DMS79 (cell line): Measurements from ENCODE around the gene CNNM2.
"Not testable (repeated sequence)": the region's sequence is repeated elsewhere in the genome, so short reads cannot be mapped to it uniquely, and the experiment has no call there.

ENCODE experiments used
- DNase-seq: peaks from one replicate; lab custom pipeline; 2025; lab: John Stamatoyannopoulos, UW

The CNNM2 gene

GRCh38 chr10:102967123-102967522, 49.0 kb downstream of the CNNM2 start:
- DNase-seq, result no peak

GRCh38 chr10:102970562-102971340, 52.7 kb downstream of the CNNM2 start:
- no peak for DNase-seq

DNA sequence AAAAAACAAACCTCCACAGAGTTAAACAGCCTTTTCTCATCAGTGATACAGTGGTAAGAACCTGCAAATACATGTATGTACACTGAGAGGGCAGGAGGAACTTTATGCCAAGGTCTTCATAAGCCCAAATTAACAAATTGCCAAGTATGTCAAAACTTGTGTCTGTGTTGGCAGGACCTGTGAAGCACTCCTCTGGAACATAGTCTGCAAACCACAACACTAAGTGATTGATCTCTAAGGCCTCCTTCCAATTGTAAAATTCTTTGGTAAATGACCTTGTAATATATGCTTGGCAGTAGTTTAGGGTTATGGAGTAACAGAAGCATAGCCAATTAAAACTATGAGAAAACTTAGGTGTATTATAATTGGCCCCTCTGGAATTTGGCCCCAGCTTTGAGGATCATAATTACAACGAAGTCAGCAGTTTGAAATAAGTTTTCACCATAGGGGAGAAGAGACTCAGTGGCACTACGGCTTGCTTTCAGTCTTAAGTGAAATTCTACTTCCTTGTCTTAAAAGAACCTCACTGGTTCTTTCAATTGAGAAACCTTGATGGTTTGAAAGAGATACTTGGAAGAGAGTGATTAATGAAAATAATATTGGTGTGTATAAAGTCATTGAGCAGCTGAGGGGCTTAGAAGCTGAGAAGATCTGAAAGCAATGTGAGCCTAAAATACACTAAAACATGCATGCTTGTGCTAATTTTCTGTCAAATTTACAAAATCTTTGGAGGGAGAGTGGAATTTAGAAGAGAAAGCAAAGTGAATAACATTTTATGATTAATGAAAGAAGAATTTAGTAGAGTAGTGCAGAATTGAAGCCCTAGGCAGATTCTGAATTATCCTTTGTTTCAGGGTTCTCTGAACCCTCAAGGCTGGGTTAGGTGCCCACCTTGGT, 57.6 kb downstream of the CNNM2 start:
- no peak for DNase-seq

- not testable (repeated sequence) for DNase-seq
Observed at GRCh38 chr10:102976380-102976726, 58.3 kb downstream of the CNNM2 start.

- DNase-seq, result no peak
Observed at GRCh38 chr10:102982296-102982695, 64.2 kb downstream of the CNNM2 start.

GRCh38 chr10:102984086-102984485, 66.0 kb downstream of the CNNM2 start:
- DNase-seq, result no peak

DNA sequence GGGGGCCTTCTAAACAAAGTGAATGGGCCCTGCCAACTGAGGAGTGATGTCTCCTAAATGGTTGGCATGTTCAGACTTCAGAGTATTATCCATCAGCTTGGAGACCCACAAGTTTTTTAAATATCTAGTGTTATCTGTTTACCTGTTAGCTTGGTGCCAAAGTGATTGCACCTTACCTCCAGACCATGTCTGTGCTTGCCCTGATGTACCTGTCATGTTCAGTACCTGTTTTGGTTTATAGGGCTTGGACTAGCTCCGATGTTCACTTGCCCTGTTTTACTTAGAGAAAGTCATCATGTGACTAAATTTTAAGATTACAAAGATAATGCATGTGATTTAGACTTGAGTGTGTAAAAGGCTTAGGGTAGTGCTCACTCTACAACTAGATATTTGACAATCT, 67.7 kb downstream of the CNNM2 start:
- DNase-seq, result no peak

DNA sequence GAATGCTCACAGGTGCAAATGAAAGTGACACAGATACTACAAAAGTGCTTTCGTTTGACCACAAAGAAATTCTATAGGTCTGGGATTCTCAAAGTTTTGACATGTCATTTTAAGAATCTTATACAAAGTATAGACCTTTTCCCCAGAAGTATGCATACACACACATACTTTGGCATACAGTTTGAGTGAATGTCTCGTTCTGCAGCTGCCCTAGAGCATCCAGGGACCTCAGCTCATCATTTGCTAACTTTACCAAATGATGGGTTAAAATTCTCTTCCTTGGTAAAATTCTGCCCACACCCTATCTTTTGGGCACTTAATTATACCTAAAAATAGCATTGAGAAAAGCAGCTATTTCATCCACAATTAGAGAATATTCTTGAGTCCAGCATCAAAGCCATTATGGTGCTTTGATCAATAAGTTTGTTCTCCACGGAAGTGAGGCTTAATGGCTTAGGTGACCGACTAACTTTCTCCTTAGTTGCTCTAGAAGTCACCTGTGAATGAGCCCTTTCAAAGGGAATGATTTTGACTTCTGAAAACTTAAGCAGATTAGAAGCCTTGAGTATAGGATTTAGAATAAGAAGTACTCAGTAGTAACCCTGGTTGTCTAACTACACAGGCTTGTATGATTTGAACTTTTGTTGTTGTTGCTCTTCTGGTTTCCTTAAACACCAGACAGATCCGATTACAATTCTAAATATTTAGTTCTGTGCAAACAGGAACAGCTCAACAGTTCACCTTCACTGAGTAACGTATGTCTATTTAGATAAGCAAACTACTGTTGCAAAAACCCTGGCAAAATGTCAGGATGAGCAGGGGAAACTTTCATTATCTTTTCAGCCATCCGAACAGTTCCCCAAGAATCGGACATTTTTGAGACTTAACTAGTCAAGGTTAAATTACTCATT, 70.6 kb downstream of the CNNM2 start:
- no peak for DNase-seq

DNA sequence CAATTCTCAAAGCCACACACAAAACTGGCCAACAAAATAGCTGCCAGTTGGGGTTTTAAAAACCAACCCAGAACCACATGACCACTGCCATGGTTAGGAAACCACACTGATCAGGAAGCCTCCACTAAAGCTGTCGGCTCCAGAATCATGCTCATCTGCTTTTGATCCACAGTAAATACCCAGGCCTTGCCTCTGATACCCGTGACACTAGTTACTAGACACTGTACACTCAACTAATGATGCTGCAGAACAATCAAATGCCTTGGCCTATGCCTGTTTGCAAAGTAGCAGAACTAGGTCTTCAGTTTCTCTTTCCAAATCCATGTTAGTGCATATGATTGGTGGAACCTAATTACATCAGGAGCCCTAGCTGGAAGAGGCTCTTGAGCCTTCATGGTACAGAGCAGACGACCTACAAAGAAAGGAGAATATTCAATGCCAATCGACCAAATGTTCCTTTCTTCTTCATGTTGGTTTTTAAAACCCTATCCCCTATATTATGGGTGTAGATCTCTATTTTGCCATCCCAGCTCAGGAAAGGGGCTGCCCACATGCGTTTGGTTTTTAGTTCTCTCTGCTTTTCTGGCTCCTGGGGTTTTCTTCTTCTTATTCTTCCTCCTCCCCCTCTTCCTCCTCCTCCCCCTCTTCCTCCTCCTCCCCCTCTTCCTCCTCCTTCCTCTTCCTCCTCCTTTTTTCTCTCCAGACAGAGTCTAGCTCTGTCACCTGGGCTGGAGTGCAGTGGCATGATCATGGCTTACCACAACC, 76.6 kb downstream of the CNNM2 start:
- peak; percentile 39 for DNase-seq

- no peak for DNase-seq
Observed at GRCh38 chr10:102996876-102997275, 78.8 kb downstream of the CNNM2 start.

GRCh38 chr10:102997998-102998397, 79.9 kb downstream of the CNNM2 start:
- no peak for DNase-seq

- no peak for DNase-seq
Observed at GRCh38 chr10:102998399-102998907, 80.4 kb downstream of the CNNM2 start.

- DNase-seq, result not testable (repeated sequence)
Observed at GRCh38 chr10:103000050-103000449, 82.0 kb downstream of the CNNM2 start.

DNA sequence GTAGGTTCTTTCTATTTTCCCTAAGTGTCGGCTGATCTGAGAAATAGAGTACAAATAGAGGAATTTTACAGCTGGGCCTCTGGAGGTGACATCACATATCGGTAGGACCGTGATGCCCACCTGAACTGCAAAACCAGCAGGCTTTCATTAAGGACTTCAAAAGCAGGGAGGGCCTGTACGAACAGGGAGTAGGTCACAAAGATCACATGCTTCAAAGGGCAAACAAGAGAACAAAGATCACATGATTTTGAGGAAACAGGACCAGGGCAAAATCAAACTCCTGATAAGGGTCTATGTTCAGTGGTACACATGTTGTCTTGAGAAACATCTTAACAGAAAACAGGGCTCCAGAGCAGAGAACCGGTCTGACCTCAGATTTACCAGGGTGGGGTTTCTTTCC, 88.9 kb downstream of the CNNM2 start:
- no peak for DNase-seq

GRCh38 chr10:103013416-103013815, 95.3 kb downstream of the CNNM2 start:
- no peak for DNase-seq

GRCh38 chr10:103019425-103019824, 101.3 kb downstream of the CNNM2 start:
- DNase-seq, result no peak

DNA sequence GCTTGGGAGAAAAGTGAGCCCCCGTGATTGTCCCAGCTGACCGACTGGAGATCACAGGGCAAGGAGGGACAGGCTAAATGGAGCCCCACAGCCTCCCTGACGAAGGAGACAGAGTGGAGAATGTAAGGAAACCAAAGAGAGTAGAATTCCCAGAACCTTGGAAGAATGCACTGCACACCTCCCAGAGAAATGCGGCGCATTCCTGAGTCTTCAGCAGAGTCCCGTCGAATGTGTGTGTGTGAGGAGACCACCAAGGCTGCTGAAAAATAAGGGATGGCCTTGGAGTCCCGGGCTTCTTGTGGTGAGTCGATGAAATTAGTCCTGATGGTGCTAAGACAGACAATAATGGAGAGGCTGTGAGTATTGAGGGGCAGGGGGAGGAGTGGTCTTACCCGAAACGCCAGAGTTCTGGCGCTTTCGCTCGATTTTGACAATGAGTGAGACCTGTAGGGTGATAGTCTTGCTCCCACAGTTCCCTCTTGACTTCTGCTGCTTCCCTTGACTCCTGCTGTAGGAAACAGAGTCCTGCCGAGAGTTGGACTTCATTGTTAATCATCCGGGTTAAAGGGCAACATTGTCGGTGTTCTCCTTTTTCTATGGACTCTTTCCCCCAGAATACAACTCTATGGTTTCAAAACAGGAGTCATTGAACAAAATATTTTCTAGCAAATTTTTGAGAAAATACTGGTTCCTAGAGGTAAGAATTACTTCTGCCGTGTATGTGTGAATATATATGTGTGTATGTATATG, 103.2 kb downstream of the CNNM2 start:
- no peak for DNase-seq

GRCh38 chr10:103021900-103022293, 103.8 kb downstream of the CNNM2 start:
- DNase-seq, result no peak

GRCh38 chr10:103025696-103026095, 107.6 kb downstream of the CNNM2 start:
- no peak for DNase-seq

DNA sequence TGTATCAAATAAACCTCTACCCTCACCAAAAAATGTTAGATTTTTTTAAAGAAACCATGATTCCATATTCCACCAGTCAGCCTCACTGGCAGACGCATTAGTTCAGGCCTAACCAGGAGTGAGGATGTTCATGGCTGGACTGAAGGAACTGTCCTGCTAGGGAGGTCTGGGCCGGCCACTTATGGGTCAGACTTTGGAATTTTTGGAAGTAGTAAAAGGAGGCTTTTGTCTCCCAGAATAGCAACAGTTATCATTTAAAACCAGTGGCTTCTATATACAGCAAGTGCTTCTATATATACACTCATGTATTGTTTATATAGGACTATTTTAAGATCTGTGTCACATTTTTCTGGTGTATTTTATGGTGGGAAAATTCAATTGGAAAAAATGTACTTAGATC, 120.5 kb downstream of the CNNM2 start:
- no peak for DNase-seq

DNA sequence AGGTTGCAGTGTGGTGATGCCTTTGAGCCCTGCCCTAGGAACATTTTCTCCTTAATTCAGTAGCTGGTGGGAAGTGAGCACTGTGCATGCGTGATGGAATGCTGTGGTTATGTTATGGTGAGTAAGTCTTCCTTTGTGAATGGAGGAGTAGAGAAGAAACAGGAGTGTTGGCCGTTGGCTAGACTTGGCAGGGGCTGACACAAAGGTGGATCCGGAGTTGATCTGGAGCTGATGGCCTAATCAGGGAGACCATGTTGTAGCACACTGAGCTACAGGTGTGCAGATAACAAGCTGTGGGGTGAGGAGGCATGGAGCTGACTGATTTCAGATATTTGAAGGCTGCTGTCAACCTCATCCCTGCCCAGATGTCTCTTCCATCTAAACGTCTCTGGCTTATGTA, 122.3 kb downstream of the CNNM2 start:
- no peak for DNase-seq
